Transverse colon (tissue), 4 donors: ENCODE results near the gene SPINK13.

Source experiments
- POLR2AphosphoS5 ChIP-seq, 3 donors: sonication (generic); formaldehyde crosslinking; IDR thresholded peaks; one replicate each; pipeline ENCODE4 v1.6.1; 2016; ENCODE audit warnings: antibody characterized with exemption in 3 of 3
- TF ChIP-seq, protein P1 (sequence below), 5 experiments: fragments of 200-600 bp in 3 of 5; fragments of 450-650 bp in 2 of 5; sonication (generic) in 3 of 5; IDR thresholded peaks; 1 replicate in 2 of 5; 2 replicates in 3 of 5; pipeline ENCODE4 v1.5.1; 2016 to 2017; ENCODE audit warnings: antibody characterized with exemption in 5 of 5, inconsistent platforms in 3 of 5, mild to moderate bottlenecking in 2 of 5, moderate library complexity in 1 of 5

DNA sequence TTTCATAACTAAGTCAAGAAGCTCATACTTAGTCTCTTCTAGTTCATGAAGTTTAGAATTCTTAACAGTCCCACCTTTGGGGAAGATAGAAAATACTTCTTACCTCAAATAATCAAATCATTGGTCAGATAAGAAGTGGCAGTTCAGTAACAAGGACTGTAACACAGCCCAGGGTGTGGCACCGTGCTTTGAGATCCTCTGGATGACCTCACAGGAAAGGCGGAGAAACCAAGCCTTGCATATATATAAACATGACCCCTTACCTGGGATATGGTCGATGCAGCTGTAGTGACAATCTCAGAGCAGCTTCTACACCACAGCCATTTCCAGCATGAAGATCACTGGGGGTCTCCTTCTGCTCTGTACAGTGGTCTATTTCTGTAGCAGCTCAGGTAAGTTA is 43.6 kb downstream of the SPINK13 start, which contains the start of gene SPINK7:
- TF ChIP-seq, protein P1, sequence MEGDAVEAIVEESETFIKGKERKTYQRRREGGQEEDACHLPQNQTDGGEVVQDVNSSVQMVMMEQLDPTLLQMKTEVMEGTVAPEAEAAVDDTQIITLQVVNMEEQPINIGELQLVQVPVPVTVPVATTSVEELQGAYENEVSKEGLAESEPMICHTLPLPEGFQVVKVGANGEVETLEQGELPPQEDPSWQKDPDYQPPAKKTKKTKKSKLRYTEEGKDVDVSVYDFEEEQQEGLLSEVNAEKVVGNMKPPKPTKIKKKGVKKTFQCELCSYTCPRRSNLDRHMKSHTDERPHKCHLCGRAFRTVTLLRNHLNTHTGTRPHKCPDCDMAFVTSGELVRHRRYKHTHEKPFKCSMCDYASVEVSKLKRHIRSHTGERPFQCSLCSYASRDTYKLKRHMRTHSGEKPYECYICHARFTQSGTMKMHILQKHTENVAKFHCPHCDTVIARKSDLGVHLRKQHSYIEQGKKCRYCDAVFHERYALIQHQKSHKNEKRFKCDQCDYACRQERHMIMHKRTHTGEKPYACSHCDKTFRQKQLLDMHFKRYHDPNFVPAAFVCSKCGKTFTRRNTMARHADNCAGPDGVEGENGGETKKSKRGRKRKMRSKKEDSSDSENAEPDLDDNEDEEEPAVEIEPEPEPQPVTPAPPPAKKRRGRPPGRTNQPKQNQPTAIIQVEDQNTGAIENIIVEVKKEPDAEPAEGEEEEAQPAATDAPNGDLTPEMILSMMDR (IDR thresholded peaks at IDR 0.05): no peak
- no peak for TF ChIP-seq POLR2AphosphoS5 (IDR thresholded peaks at IDR 0.05)
